ENCODE results near the gene CDCP2.

DNA sequence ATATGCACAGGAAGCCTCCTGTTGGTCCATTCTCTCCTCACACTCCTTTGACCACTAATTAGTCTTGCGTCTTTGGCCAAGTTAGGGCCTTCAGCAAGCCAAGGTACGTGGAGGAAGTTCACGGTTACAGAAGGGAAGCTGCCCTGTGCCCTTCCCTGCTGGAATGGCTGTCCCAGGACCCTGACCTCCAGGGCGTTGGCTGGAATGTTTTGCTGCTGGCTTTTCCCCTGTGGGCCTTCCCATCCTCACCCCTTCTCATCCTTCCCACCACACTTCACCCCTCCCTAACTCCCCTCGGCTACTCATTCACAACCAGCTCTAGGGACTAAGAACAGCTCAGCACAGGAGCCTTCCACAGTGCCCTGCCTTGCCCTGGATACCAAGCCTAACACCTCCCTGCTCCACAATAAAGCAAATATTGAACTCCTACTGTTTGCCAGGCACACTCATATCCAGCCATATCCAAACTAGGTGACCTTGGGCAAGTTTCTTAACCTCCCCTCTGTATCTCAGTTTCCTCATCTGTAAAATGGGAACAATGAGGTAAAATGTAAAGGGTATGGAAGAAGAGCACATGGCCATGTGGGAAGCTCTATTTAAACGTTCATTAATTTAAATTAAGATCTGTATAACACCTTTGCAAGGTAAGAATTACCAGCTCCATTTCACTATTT is 8.8 kb upstream of the CDCP2 start:
- TF ChIP-seq, protein P1, sequence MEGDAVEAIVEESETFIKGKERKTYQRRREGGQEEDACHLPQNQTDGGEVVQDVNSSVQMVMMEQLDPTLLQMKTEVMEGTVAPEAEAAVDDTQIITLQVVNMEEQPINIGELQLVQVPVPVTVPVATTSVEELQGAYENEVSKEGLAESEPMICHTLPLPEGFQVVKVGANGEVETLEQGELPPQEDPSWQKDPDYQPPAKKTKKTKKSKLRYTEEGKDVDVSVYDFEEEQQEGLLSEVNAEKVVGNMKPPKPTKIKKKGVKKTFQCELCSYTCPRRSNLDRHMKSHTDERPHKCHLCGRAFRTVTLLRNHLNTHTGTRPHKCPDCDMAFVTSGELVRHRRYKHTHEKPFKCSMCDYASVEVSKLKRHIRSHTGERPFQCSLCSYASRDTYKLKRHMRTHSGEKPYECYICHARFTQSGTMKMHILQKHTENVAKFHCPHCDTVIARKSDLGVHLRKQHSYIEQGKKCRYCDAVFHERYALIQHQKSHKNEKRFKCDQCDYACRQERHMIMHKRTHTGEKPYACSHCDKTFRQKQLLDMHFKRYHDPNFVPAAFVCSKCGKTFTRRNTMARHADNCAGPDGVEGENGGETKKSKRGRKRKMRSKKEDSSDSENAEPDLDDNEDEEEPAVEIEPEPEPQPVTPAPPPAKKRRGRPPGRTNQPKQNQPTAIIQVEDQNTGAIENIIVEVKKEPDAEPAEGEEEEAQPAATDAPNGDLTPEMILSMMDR (IDR thresholded peaks at IDR 0.05), result no peak
- no peak for TF ChIP-seq POLR2A (IDR thresholded peaks at IDR 0.05)

Data from esophagus squamous epithelium (tissue), 4 donors.